GM19238 (cell line): ENCODE results near the gene CFAP54.
A peak's percentile ranks its signal among the peaks of the same experiment; 100 is the strongest.
"Not testable (repeated sequence)": the region's sequence is repeated elsewhere in the genome, so short reads cannot be mapped to it uniquely, and the experiment has no call there.

Experiments used
- DNase-seq: peaks from one replicate; pipeline ENCODE4 v3.0.0; 2011; ENCODE audit warnings: low spot score; ENCODE audit not compliant: insufficient read length

The CFAP54 gene

GRCh38 chr12:96489392-96490056, at the start of gene CFAP54:
CFAP54 (plus strand) TSS chr12:96489577; CDS start chr12:96489610, 33 bp downstream.
- peak; percentile 84 for DNase-seq

GRCh38 chr12:96441816-96442215, 47.6 kb upstream of the CFAP54 start:
- no peak for DNase-seq

GRCh38 chr12:96442906-96443305, 46.5 kb upstream of the CFAP54 start:
- no peak for DNase-seq

- no peak for DNase-seq
Observed at GRCh38 chr12:96444399-96444798, 45.0 kb upstream of the CFAP54 start.

- DNase-seq = no peak
Observed at GRCh38 chr12:96445691-96446583, 43.4 kb upstream of the CFAP54 start.

GRCh38 chr12:96447256-96447655, 42.1 kb upstream of the CFAP54 start:
- DNase-seq = no peak

DNA sequence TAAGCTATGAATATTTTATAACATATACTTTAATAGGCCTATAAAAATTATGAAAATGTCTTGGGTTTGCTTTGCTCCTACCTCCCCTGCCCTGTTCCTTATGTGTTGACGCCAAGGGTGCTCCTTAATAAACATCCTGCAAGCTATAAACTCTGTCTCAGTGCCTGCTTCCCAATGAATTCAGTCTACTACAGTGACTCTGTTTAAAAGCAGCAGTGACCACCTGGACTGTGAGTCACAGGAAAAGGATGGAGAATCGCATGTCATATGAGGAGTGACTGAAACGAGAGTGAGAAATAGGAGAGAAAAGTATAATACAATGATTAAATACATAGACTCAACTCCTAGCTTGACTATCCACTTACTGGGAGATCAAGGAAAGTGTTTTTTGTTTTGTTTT, 41.1 kb upstream of the CFAP54 start:
- no peak for DNase-seq

DNA sequence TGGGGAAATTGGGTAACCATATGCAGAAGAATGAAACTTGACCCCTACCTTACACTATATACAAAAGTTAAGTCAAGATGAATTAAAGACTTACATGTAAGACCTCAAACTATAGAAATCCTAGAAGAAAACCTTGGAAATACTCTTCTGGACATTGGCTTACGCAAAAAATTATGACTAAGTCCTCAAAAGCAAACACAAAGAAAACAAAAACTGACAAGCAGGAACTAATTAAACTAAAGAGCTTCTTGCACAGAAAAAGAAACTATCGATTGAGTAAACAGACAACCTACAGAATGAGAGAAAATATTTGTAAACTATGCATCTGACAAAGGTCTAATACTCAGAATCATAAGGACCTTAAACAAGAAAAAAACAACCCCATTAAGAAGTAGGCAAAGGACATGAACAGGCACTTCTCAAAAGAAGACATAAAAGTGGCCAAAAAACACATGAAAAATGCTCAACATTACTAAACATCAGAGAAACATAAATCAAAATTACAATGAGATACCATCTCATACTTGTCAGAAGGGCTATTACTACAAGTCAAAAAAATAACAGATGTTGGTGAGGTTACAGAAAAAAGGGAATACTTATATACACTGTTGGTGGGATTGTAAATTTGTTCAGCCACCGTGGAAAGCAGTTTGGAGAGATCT, 37.0 kb upstream of the CFAP54 start:
- no peak for DNase-seq

- no peak for DNase-seq
Observed at GRCh38 chr12:96454396-96454795, 35.0 kb upstream of the CFAP54 start.

DNA sequence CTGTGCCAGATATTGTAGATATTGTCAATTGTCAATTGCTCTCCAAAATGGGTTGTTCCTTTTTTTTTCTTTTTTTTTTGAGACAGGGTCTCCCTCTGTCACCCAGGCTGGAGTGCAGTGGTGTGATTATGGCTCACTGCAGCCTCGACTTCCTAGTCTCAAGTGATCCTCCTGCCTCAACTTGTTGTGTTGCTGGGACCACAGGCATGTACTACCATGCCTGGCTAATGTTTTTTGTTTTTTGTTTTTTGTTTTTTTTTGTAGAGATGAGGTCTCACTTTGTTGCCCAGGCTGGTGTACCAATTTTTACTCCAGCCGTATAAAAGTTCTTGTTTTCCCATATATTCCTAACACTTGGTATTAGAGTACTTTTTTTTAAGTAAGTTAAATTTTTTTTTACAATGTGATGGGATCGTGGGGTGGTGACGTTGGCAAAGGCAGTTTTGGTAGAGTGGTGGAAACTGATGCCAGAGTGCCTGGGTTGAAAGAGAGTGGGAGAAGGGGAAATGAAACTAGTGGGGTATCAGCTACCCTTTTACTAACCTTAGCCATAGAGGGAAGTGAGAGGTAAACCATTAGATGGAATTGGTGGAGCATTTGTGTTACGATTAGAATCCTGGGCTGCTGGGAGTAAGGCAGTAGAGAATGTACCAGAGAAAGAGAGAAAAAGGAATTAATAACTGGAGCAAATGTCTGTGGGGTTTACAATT, 33.0 kb upstream of the CFAP54 start:
- no peak for DNase-seq

GRCh38 chr12:96457191-96457930, 32.0 kb upstream of the CFAP54 start:
- no peak for DNase-seq

DNA sequence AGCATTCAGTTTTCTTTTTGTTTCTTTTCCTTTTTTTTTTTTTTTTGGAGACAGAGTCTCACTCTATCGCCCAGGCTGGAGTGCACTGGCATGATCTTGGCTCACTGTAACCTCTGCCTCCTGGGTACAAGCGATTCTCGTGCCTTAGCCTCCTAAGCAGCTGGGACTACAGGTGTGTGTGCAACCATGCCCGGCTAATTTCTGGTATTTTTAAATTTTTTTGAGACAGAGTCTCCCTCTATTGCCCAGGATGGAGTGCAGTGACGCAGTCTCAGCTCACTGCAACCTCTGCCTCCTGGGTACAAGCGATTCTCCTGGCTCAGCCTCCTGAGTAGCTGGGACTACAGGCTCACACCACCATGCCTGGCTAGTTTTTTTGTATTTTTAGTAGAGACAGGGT, 30.1 kb upstream of the CFAP54 start:
- DNase-seq = not testable (repeated sequence)

- DNase-seq = no peak
Observed at GRCh38 chr12:96462571-96463280, 26.7 kb upstream of the CFAP54 start.

- no peak for DNase-seq
Observed at GRCh38 chr12:96465896-96466295, 23.5 kb upstream of the CFAP54 start.

DNA sequence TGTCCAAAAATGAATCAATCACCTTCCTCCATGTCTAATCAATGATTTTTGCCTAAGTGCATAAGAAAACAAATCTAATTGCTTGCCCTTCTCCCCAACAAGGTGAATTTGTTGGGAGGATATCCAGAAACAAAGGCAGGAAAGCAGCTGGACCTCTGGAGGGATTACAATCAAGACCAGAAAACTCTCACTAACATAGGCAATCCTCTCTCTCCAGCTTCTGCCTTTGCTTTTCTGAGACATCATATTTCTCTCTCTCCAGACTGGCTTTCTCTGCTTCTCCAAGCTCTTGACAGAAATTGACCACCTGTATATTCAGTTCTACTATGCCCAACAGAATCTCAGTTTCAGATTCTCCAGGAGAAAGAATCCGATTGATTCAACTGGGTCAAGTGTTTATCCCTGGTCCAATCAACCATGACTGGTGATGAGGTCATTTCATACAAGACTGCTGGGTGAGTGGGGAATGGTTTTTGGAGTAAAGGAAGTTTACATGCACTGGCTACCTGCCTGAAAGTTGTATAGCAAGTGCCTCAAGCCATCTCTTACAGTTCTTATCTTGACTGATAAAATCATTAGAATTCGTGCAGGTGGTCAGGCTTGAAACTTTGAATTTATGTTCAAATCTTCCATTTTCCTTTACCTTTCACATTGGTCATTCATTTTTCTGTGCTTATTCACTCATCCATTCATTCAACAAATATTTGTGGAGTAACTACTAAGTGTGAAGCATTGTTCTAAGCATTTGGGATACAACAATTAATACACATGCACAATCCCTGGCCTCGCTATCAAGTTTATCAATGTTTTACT, 22.2 kb upstream of the CFAP54 start:
- no peak for DNase-seq

DNA sequence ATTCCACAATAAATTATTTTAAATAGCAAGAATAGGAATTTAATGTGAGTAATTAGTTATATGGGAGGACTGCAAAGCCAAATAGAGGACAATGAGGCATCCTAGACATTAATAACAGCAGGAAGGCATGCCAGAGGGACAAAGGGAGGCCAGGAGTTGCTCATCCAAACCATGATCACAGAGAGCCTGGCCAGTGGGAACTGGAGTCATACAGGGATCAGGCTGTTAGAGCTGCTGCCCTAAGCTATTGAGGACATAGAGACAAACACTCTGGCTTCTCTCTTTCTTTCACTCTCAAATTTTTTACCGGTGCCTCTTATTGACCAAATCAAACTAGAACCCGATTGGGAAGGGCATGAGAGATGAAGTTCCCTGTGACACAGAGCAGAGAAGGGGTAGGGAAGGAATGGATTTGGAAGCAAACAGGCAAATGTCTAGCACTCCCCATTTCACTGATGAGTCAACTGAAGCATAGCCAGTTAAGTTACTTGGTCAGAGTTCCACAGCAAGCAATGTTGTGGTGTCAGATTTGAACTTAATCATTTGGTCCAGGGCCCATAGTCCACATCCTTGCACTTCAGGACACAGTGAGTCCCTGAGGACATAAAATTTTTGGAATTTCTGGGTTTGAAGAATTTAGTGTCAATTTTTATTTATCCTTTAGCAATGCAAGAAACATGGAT, 17.9 kb upstream of the CFAP54 start:
- no peak for DNase-seq

GRCh38 chr12:96472384-96472783, 17.0 kb upstream of the CFAP54 start:
- no peak for DNase-seq

DNA sequence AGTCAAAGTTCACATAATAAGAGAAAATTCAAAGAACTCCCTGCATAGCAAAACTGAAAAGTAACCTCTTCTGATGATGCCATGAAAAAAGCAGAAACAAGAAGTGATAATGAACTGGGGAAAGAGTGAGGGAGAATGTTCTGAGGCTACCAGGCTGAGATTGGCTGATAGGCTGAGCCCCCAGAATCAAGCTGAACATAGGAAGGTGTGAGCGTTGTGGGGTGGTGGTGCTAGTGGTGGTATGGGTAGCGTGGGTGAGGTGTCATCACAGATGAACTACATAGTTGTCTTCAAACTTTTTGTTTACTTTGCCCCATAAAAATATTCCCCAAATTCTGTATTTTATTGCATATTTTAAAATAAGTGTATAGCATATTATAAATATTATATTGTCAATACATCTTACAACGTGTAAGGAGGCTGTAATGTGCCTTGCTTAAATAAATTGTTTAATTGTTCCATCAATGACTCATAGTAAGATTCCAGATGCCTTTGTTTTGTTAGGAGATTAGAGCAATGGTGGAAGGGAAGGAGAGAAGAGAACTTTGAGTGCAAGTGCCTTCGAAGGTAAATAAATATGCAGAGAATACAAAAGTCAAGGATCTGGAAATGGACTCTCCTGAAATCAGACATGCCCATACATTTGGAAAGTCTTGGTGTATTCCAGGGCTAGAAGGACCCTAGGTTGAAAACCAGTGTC, 15.8 kb upstream of the CFAP54 start:
- DNase-seq = no peak
